Activated CD4-positive, CD25-positive, alpha-beta regulatory T cell (primary cell): ENCODE data around the gene PARD3.

Experiments used
- DNase-seq, 4 experiments: peaks; one replicate each; lab custom pipeline; 2025; lab: John Stamatoyannopoulos, UW

Gene PARD3

DNA sequence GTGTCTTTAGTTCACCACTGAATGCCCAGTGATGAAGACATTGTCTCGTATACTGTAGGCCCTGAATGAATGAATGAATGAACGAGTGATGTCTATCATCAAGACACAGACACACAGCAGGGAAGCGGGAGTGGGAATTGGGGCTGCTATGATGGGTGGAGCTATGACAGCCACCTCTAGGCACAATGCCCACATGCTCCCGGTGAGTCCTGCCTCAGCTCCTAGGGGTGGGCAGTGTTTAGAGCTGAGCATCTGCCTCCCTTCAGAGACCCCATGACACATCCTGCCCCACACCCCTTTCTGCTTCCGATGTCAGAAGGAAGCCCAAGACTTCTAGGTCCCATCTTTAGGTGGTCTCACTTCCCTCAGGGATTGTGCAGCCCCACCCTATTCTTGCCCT, 714.1 kb downstream of the PARD3 start:
- no peak for DNase-seq

DNA sequence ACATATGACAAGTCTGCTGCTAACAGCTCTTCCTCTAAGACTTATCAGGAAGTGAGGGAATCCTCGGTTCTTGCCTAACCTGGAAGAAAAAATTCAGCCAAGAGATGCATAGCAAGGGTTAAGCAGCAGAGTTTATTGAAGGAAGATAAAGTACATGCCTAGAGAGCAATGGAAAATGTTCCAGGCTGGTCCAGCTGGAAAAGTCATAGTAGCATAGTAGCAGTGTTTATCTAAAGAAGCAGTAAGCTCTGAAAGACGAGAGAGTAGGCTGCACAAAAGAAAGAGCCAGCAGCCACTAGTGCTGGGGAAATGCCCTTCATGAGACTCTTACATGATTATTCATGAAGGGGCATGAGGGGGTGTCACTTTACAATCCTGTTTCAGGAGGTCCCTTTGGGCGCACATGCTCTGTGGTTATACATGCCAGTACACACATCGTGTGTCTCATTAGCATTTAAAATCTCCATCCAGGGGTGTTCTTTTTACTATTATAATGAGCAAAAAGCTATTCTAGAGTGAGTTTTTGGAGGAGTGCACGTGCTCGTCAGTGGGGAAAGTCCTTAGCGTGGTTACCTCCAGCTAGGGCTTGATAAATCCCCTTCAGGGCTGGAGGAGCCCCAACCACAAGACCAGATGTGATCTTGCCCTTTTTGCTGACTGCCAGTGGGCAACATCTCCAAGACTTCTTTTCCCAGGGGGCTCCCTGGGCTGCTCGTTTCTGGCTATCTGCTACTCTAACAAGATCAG, 716.1 kb downstream of the PARD3 start:
- no peak for DNase-seq

DNA sequence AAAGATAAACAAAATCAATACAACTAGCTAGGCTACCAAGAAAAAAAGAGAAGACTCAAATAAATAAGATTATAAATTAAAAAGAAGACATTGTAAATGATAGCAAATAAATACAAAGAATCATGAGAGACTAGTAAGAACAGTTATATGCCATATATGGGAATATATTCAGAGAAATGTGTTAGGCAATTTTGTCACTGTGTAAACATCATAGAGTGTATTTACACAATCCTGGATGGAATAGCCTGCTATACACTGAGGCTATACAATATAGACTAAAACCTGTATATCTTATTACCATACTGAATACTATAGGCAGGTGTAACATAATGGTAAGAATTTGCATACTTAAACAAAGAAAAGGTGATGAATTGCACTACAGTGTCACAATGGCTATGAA, 717.4 kb downstream of the PARD3 start:
- no peak for DNase-seq

DNA sequence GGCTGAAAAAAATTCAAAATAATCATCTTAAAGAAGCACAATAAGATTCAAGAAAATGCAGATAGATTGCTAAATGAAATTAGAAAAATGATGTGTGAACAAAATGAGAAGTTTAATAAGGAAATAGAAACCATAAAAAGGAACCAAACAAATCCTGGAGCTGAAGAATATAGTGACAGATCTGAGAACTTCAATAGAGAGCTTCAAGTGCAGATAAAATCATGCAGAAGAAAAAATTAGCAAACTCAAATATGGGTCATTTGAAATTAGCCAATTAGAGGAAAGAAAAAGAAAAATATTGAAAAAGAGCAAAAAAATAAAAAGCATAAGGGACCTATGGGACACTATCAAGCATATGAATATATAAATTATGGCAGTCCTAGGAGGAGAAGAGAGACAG, 720.1 kb downstream of the PARD3 start:
- no peak for DNase-seq

DNA sequence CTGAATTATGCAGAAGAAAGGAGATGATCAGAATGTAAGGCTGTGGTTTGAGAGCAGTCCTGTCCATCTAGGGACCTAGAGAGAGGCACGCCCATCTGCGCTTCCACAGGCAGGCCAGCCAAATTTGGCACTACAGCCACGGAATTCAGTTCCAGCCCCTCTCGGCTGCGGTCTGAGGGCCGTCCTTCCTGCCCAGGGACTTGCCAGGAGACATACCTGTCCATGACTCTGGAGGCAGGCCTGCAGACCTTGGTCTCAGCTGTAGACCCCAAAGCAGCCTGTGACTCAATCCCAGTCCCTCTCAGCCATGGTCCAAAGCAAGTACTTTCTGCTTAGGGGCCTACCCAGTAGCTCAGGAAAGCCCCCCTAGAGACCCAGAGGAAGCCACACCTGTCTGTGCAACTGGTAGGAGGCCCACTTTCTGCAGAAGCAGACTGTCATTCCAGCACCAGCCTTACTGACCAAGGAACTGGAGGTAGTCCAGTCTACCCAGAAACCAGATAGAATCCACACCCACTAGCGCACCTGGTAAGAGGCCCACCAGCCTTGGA, 720.9 kb downstream of the PARD3 start:
- DNase-seq, result no peak

DNA sequence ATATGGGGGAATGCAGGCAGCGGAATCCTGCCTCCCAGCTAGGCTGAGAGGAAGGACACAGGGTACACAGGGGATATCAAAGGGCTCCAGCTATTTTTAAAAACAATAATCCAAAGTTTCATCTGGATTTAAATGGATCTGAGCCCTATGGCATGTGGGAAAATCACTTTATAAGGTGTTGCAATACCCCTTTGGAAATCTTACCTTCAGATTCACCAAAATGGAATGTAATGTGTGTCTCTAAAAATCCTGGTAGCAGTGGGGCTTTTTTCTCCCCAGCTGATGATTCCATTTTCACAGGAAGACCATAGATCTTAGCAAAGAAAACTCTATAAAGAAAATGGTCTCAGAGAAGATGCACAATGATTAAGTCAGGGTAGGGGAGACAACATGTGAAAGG, 722.2 kb downstream of the PARD3 start:
- DNase-seq, result no peak

DNA sequence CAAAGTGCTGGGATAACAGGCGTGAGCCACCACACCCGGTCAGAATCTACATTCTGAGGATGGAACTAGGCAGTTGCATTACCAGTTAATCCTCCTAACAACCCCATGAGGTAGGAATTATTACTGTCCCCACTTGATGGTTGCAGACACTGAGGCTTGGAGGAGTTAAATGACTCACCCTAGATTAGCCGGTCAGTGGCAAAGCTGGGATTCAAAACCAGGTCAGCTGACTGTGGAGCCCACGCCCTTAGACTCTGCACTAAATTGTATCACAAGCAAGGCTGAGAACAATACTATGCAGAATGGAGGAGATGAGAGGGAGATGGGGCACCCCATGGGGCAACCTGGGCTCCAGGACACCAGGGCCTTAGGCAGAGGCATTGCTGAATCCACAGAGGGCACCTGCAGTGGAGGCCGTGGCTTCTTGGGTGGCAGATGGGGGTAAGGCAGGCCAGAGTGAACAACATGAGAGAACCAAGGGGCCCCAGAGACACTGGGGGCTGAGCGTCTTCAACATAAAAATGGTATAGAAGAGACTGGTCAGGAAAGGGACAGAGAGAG, 723.4 kb downstream of the PARD3 start:
- no peak for DNase-seq

DNA sequence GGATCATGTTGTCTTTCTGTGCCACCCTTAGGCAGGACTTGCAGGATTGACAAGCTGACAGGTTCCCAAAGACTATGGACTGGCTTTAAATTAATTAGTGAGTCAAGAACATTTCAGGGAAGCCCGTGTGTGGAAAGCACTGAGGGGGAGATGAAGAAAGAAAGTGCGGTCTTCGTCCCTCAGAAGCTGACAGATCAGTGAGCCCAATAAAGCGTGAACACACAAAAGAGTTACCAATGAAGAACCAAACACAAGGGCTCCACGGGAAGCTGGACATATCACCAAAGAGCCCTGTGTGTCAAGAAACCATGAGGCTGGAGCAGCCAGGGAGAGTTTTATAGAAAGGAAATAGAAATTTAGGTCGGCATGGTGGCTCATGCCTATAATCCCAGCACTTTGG, 725.8 kb downstream of the PARD3 start:
- DNase-seq, result no peak

DNA sequence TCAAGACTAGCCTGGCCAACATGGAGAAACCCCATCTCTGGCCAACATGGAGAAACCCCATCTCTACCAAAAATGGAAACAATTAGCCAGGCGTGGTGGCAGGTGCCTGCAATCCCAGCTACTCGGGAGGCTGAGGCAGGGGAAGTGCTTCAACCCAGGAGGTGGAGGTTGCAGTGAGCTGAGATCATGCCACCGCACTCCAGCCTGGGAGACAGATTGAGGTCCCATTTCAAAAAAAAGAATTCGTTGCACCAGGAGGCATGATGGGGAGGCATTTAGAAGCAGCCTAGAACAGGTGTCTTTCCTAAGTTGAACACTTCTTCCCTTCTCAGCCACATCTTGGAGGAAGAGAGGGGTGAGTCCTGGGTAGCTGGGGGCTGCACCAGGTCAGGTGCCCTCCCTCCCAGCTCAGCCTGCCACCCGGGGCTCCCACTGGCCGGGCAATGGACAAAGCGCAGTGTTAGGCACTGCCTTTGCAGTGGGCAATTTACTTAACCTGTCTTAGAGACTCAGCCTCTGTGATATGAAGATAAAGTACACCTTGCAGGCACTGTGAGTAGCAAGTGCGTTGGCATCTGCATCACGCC, 726.8 kb downstream of the PARD3 start:
- DNase-seq, result no peak

DNA sequence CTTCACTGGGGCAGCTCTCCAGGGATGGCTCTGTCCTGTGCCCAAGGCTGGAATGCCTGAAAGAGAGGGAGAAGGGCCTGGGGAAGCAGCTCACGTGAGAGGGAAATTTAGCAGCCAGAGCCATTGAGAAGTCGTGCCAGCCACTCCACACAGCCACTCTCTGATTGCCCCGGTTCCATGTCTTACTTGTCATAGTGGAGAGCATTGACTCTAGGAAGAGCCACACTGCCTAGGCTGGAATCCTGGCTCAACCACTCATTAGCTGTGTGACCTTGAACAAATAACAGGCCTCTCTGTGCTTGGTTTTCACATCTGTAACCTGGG, 728.0 kb downstream of the PARD3 start:
- DNase-seq, result no peak

DNA sequence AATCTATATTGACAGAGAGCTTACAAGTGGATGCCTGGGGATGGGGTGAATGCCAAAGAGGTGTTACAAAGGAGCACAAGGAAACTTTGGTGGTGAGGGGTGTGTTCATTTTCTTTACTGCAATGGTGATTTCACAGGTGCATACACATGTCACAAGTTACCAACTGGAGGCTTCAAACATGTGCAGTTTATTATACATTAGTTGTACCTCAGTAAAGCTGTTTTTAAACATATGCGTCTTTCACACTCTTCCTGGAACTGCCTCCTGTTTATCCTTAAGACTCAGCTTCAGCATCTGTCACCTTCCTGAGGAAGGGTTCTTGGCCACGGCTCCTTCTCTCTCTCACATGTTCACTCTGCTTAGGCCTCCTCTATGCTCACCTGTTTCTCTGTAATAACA, 731.5 kb downstream of the PARD3 start:
- DNase-seq, result no peak

DNA sequence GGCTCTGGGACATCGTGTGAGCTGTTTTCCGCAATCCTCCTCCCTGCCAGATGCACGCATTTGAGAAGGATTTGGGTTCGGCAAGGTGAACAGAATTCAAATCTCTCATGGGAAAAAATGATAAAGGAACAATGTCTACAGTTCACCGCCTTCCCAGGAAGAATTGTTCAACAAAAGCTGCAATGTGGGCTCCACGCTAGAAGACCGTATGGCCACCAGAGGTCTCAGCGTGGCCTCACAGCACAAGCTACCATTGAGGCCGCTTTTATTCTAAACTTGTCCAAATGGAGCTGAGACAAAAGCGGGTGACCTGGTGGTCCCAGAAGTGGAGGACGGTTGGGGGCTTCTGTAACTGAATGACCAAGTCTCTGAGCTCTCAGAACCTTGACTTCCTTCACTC, 733.1 kb downstream of the PARD3 start:
- no peak for DNase-seq

DNA sequence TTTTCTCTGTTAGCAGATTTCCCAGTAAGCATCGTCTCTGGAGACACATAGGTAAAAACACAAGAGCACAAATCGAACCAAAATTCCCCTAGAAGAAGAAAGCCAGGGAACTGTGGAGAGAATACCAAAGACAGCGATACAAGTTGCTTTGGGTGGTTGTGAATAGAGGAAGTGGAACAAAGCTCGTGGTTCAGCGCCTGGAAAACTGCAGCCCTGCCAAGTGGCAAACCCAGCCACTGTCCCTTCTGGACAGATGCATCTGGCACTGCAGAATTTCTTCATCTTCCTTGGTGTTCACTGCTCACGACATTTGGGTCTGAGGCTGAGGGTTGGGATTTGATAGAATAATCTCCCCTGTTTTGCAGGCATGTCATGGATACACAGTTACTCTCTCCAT, 733.8 kb downstream of the PARD3 start:
- no peak for DNase-seq

DNA sequence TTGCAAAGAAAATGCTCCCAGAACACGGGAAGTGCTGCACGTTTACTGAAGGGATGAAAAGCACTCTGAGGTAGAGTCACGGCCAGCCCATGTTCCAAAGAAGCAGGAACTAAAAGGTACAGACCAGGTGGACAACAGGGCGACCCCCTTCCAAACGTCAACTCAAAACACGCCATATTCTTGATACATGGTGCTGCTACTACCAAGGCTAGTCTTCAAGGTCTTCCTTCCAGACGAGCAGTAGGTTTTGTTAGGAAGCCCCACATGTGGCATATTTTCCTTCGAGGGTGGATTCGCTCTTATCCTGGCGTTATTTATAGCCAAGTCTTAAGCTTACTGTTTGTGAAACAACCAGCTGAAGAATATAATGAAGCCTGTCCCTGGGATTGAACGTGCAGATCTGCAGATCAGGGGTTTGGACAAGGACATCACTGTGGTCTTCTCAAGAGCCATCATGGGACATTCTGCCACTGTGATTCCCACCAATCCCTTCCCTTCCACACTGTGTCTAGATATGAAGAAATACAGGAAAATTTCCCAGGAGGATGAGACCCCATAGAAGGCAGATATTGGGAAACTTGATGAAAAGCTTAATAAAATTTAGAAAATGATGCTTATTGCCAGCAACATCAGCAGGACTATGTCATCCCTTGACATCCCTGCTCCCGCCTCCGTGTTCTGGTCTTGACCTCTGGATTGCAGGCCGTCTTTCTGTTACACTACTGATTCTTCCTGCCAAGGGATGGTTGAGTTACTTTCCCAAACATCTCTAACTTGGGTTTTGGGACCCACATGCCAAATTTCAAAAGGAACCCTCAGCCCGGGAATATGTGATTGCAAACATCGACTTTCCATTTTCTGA, 734.4 kb downstream of the PARD3 start:
- DNase-seq, result no peak

DNA sequence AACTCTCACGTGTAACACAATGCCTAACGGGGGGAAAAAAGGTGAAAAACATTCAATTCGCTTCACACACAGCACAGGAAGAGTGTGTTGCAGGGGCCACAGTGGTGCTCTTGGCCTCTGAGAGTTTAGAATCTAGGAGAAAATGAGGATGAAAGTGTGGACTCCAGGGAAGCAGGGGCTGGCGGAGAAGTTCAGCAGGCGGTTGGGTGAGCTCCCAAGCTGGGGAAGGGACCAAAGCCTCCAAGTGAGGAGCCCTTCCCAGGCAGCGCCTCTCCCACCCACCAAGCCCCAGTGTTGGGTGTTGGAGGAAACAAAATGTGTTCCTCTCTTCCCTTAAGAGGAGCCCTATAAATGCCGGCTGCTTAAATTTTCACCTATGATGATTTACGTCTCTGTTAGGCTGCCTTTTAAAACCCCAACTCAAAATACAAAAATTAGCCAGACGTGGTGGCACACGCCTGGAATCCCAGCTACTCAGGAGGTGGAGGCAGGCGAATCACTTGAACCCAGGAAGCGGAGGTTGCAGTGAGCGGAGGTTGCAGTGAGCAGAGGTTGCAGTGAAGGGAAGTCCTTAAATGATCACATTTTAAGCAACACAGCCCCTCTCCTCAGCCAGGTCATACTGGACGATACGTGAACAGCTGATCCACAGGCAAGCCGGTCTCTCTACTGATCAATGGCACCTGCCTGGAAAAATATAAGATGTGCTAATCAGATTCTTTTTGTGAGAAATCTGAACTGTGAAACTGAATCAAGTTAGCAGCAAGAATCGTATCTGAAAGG, 735.2 kb downstream of the PARD3 start:
- DNase-seq, result no peak

DNA sequence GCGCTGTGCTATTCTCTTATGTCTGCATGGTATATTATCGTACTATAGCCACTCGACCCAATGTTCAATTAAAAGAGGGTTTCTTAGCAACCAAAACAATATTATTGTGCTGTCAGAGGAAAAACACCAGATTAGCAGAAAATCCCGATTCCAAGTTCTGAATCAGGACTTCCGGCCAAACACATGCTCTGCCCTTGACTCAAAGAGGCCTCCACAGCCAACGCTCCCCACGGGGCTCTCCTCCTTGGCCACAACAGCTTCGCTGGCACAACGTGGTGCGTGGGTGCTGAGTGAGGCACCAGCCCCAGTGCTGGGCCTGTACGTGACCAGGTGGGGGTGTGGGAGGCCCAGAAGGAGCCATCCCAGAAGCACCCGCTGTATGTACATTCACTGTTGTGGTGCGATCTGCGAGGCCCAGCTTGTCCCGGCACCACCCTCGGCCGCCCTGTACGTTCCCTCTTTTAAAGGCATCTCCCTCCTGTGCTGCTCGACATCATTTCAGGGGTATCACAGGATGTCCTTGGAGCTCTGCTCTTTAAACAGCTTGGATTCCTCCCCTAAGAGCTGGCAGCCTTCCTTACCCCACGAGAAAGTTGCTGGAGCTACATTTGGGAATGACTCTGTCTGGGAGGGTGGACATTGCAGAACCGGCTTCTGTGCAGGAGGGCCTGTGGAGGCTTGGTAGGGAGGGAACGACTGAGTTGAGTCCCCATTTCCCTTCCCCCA, 736.2 kb downstream of the PARD3 start:
- no peak for DNase-seq

DNA sequence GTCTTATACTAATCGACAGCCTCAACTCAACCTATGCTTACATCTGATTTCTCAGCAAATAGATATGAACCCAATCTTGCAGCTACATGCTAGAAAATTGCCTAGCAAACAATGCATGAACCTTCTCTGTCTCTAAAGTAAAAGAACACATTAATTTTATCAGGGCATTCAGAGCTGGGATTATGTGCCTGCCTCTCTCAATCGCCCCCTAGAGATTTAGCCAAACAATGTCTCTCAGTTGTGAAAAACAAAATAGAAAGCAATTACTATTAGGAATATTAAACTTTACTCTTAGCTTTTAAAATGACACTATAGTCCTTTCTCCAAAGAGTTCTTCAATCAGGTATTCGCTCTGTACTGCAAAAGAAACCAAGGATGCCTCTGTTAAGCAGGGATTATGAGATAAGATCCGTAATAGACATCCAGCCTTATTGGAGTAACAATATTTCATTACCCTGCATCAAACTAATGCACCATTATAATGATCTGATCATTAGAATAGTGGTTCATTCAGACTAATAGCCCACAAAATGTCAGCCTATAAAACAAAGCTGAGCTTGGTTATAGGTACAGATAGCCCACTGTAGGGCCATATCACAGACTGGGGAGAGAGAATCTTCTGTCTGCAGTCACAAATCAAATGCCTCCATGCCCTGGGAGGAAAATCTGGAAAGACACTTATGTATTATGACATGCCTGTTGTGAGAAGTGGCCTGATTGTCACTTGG, 736.9 kb downstream of the PARD3 start:
- no peak for DNase-seq

DNA sequence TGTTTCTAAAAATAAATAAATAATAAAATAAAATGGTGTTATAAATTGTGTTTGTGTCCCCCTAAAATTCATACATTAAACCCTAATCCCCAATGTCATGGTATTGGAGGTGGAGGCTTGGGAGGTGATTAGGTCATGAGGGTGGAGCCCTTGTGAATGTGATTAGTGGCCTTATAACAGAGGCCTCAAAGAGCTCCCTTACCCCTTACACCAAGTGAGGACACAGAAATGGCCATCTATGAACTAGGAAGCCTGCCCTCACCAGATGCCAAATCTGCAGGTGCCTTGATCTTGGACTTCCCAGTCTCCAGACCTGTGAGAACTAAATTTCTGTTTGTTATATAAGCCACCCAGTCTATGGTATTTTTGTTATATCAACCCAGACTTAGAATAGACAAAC, 738.7 kb downstream of the PARD3 start:
- no peak for DNase-seq

DNA sequence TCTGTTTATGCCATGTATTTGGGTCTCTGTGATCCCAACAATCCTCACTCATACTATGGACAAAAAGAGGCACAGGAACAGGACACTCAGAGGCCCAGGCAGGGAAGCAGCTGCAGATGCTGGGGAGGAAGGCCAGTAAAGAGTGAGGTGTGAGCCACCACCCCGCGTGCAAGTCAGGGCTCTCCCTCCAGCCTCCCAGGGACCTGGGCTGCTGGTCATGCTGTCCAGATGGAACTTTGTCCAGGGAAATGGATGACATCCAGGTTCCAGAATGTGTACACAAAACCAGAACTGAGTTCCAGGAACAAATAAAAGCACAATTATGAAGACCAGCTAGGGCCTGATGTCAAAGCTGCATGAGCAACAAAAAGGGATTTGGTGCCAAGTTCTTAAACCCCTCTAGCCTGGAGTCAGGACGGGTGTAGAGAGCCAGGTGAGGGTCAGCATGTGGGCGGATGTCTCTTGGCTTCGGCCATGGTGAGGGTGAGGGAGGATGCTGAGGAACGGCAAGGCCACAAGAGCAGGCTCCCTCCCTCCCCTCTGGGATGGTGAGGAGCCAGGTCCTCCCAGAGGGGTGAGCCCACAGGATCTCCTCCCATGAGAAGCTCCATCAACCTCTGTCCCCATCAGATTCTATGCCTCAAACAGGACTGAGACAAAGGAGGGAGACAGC, 739.7 kb downstream of the PARD3 start:
- no peak for DNase-seq

DNA sequence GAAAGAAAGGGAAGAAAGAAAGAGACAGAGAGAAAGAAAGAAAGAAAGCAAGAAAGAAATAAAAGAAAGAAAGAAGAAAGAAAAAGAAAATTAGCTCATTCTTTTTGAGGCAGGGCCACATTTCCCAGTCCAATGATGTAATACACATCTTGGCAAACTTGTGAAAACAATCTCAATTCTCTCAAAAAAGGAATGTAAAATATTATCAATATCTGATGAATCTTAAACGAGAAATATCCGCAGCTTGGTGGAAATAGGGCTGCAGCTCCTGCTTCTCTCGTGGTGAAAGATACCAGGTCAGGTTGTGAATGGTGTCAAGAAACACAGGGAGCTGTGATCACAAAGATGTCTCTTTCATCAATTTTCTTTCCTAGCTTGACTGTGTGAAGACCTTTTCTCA, 741.0 kb downstream of the PARD3 start:
- no peak for DNase-seq
